Adrenal gland (tissue), 12 donors: ENCODE data around the gene RALGAPA2. TPM values are rescaled to one million over a fixed set of nuclear protein-coding genes. Genes with fewer than 3 reads are reported as not detected.
A peak's percentile ranks its signal among the peaks of the same experiment; 100 is the strongest.

ENCODE experiments used
- DNase-seq, 7 donors: peaks; one replicate each; pipeline ENCODE4 v3.0.0-alpha.2; 2019 to 2020
- H3K27ac ChIP-seq, 5 donors: fragments of 200-600 bp; sonication (generic) in 4 of 5; 1 replicate in 3 of 5; 2 replicates in 2 of 5; pipeline versions ENCODE4 v1.5.1 to v1.8.0; 2016 to 2020; ENCODE audit warnings: mild to moderate bottlenecking in 1 of 5
- H3K27me3 ChIP-seq: fragments of 200-600 bp; 2 replicates; pipeline ENCODE4 v1.8.0; 2021
- H3K36me3 ChIP-seq, 2 donors: fragments of 200-600 bp; replicated peaks in 1 of 2; 1 replicate in 1 of 2; 2 replicates in 1 of 2; pipeline versions ENCODE4 v1.5.1 to v1.8.0; 2018 to 2022
- H3K4me1 ChIP-seq, 2 donors: fragments of 200-600 bp; replicated peaks in 1 of 2; 1 replicate in 1 of 2; 2 replicates in 1 of 2; pipeline versions ENCODE4 v1.5.1 to v1.8.0; 2018 to 2021
- H3K4me3 ChIP-seq, 4 donors: fragments of 200-600 bp; sonication (generic) in 3 of 4; one replicate each; pipeline ENCODE4 v1.5.1; 2016 to 2018
- H3K9me3 ChIP-seq, 3 donors: fragments of 200-600 bp; sonication (generic) in 1 of 3; replicated peaks in 1 of 3; 1 replicate in 2 of 3; 2 replicates in 1 of 3; pipeline versions ENCODE4 v1.5.1 to v1.8.0; 2016 to 2021
- CTCF ChIP-seq, 6 experiments: fragments of 450-650 bp in 4 of 6; fragments of 200-600 bp in 2 of 6; sonication (generic) in 1 of 6; IDR thresholded peaks; 1 replicate in 5 of 6; 2 replicates in 1 of 6; pipeline versions ENCODE4 v1.5.1 to v1.8.0; 2016 to 2021; ENCODE audit warnings: antibody characterized with exemption in 6 of 6, mild to moderate bottlenecking in 2 of 6, moderate library complexity in 1 of 6
- POLR2A ChIP-seq, 2 donors: fragments of 450-650 bp; IDR thresholded peaks; one replicate each; pipeline ENCODE4 v1.6.1; 2017; ENCODE audit warnings: antibody characterized with exemption in 2 of 2, mild to moderate bottlenecking in 2 of 2, moderate library complexity in 1 of 2
- WGBS, 4 donors: extraction: QIAGEN DNeasy Blood & Tissue Kit in 2 of 4; methylation state at CpG; one replicate each; pipeline versions ENCODE4 v1.1.5 to v1.1.7; 2013 to 2017; 5-methylcytosine and 5-hydroxymethylcytosine counted together
- intact Hi-C, 2 donors: fragments of 100-400 bp; cut with DNase I; formaldehyde crosslinking; loops; one replicate each; pipeline versions ENCODE4 v1.14.1 to v1.15.0; 2022 to 2023
- polyA plus RNA-seq, 3 donors: library from polyadenylated mRNA; stranded (reverse); fragments of 200-250 nt in 2 of 3; fragments of 350-450 nt in 1 of 3; fragmentation: Illumina TruSeq in 1 of 3; extraction: RNeasy Lipid Tissue Mini Kit (QIAGEN cat#74804) in 1 of 3; gene quantifications; one replicate each; pipeline ENCODE4 v1.2.3, GENCODE V29; 2013 to 2014
- total RNA-seq, 9 donors: library from RNA; depleted of rRNA in 4 of 9; stranded (reverse); fragments of >200 nt in 4 of 9; fragments of 120-200 nt in 1 of 9; fragmentation: NEBNext Ultra II Directional in 1 of 9; extraction: Animal tissue kit (Norgen Biotek cat#: 25700) in 1 of 9; gene quantifications; one replicate each; pipeline versions ENCODE4 v1.1.0 to v1.2.4, GENCODE V29; 2013 to 2023
- donor health status: healthy with polysubstance abuse.
- donor health status: Bipolar disorder and iron deficiency.
- donor health status: DM: yes; HTN: yes; CAD: no.
- donor health status: DM: no; HTN: no; CAD: no.
- donor health status: DM: no; HTN: no; CAD: no.
- donor health status: DM: yes; HTN: yes; CAD: no.

Gene RALGAPA2
- total and polyA plus RNA-seq, 12 donors: 3.7 to 39.6 (median 20.7) TPM

- no peak for DNase-seq
- WGBS, 4 donors: 95 to 100% (median 98%) methylated on average over 1 of the region's 1 CpG
- no peaks in the 10 kb centered on the region for H3K36me3 ChIP-seq
- H3K4me3 ChIP-seq: no peak overlapping the region
- intact Hi-C loops: no loop called here
- H3K27me3 ChIP-seq: no peaks in the 10 kb centered on the region
- no peak for TF ChIP-seq POLR2A (IDR thresholded peaks at IDR 0.05)
- no peak for TF ChIP-seq CTCF (IDR thresholded peaks at IDR 0.05)
- H3K4me1 ChIP-seq: no peaks in the 10 kb centered on the region
- no peaks in the 10 kb centered on the region for H3K9me3 ChIP-seq
- H3K27ac ChIP-seq: no peak overlapping the region
Measured at GRCh38 chr20:20606881-20607280, 105.6 kb downstream of the RALGAPA2 start.

GRCh38 chr20:20606050-20606449 is 106.4 kb downstream of the RALGAPA2 start:
- Histone ChIP-seq H3K4me1 (no peaks in the 10 kb centered on the region), H3K36me3 (no peaks in the 10 kb centered on the region), H3K27me3 (no peaks in the 10 kb centered on the region), H3K9me3 (no peaks in the 10 kb centered on the region), H3K27ac (no peak overlapping the region), H3K4me3 (no peak overlapping the region)
- WGBS, 4 donors: 69 to 85% (median 74%) methylated on average over 3 of the region's 3 CpGs
- peak in 1 of 7 donors; percentile 10 for DNase-seq
- intact Hi-C loops: no loop called here
- TF ChIP-seq CTCF (IDR thresholded peaks at IDR 0.05) (no peak), POLR2A (IDR thresholded peaks at IDR 0.05) (no peak)

- Histone ChIP-seq H3K27me3 (no peaks in the 10 kb centered on the region), H3K36me3 (no peaks in the 10 kb centered on the region), H3K9me3 (no peaks in the 10 kb centered on the region), H3K4me3 (no peak overlapping the region), H3K27ac (no peak overlapping the region), H3K4me1 (no peaks in the 10 kb centered on the region)
- no peak for DNase-seq
- TF ChIP-seq POLR2A (IDR thresholded peaks at IDR 0.05): no peak
- TF ChIP-seq CTCF (IDR thresholded peaks at IDR 0.05): no peak
- intact Hi-C loops: no loop called here
- WGBS, 4 donors: 94 to 99% (median 95%) methylated on average over 6 of the region's 6 CpGs
Measured at GRCh38 chr20:20604907-20605306, 107.5 kb downstream of the RALGAPA2 start.

GRCh38 chr20:20604357-20604756 is 108.1 kb downstream of the RALGAPA2 start:
- no peaks in the 10 kb centered on the region for H3K36me3 ChIP-seq
- no peak overlapping the region for H3K27ac ChIP-seq
- H3K4me3 ChIP-seq: no peak overlapping the region
- intact Hi-C loops: no loop called here
- TF ChIP-seq POLR2A (IDR thresholded peaks at IDR 0.05) (no peak), CTCF (IDR thresholded peaks at IDR 0.05) (no peak)
- H3K27me3 ChIP-seq: no peaks in the 10 kb centered on the region
- H3K4me1 ChIP-seq: no peaks in the 10 kb centered on the region
- H3K9me3 ChIP-seq: no peaks in the 10 kb centered on the region
- DNase-seq: peak in 3 of 7 donors; percentile 35 to 38 (median 36)
- 60 to 70% (median 62%) methylated on average over 4 of the region's 4 CpGs for WGBS, 4 donors
